ENCODE results near the gene IMMP2L.

DNA sequence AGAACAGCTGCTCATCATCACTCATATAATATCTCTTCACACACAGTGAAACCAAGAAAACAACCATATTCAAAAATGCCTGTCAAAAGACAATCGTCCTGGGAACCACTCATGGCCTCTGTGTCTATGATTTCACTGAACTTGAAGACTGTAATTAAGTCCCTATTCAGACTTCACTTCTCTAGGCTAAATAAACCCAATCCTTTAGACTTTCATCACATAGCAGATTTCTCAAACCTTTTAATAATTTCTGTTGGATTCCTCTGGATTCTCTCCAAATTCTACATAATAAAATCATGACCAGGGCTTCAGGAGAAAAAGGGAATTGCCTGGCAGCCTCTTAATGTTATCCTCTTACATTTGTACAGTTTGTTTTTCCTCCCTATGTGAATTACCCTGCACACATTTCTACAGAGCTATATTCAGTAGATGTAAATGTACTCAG, 270.2 kb downstream of the IMMP2L start:
- TF ChIP-seq, protein P1, sequence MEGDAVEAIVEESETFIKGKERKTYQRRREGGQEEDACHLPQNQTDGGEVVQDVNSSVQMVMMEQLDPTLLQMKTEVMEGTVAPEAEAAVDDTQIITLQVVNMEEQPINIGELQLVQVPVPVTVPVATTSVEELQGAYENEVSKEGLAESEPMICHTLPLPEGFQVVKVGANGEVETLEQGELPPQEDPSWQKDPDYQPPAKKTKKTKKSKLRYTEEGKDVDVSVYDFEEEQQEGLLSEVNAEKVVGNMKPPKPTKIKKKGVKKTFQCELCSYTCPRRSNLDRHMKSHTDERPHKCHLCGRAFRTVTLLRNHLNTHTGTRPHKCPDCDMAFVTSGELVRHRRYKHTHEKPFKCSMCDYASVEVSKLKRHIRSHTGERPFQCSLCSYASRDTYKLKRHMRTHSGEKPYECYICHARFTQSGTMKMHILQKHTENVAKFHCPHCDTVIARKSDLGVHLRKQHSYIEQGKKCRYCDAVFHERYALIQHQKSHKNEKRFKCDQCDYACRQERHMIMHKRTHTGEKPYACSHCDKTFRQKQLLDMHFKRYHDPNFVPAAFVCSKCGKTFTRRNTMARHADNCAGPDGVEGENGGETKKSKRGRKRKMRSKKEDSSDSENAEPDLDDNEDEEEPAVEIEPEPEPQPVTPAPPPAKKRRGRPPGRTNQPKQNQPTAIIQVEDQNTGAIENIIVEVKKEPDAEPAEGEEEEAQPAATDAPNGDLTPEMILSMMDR (conservative IDR thresholded peaks at IDR 0.05), result no peak
- no peak for TF ChIP-seq ZFX (IDR thresholded peaks at IDR 0.05)

Measured in C4-2B (cell line).